ENCODE data around the gene GLMP. TPM values are rescaled to one million over a fixed set of nuclear protein-coding genes. Genes with fewer than 3 reads are reported as not detected.

GLMP gene
- total RNA-seq, 1 experiment from 2014 or later, result 3.3 TPM

DNA sequence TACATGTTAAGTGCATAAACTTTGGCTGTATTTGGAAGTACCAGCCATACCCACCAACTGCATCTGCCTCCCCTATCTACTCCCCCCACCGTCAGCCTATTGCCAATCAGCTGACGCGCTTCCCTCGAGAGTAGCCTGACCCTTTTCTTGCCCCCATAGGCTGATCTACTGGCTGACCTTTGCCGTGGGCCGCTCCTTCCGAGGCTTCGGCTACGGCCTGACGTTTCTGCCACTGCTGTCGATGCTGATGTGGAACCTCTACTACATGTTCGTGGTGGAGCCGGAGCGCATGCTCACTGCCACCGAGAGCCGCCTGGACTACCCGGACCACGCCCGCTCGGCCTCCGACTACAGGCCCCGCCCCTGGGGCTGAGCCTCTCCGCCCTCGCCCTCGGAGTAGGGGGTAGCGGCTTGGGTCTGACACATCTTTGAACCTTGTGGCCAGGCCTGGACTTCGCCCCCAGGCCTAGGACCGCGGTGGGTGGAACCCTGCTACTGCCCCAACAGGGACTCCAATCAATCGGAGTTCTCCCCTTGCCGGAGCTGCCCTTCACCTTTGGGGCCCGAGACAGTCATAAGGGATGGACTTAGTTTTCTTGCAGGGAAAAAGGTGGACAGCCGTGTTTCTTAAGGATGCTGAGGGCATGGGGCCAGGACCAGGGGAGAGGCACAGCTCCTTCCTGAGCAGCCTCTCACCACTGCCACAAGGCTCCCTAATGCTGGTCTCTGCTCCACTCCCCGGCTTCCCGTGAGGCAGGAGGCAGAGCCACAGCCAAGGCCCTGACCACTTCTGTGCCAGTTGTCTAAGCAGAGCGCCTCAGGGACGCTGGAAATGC, 4.0 kb downstream of the GLMP start:
- in situ Hi-C loops (cut with HindIII; ENCODE audit: low sequenced_read_pairs), result no loop called here

DNA sequence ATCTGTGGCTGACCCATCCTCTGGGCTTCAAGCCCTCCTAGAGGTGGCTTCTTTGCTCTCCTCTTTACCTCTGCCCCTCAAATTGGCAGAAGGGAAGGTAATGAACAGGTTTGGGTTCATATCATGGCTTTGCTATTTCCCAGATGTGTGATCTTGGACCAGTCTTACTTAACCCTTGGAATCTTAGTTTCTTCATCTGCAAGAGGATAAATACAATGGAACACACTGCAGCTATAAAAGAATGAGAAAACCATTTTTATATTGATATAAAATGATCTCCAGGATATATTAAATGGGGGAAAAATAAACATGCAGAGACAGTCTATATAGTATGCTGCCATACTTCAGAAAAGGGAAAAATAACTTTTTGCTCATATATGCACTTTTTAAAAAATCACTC, 5.6 kb downstream of the GLMP start:
- in situ Hi-C loops (cut with HindIII; ENCODE audit: low sequenced_read_pairs), result no loop called here
- DNase-seq (ENCODE audit: low spot score), result no peak

More for the DNA sequence above, 4.0 kb downstream of the GLMP start:
- peak; percentile 87 for DNase-seq (ENCODE audit: low spot score)

DNA sequence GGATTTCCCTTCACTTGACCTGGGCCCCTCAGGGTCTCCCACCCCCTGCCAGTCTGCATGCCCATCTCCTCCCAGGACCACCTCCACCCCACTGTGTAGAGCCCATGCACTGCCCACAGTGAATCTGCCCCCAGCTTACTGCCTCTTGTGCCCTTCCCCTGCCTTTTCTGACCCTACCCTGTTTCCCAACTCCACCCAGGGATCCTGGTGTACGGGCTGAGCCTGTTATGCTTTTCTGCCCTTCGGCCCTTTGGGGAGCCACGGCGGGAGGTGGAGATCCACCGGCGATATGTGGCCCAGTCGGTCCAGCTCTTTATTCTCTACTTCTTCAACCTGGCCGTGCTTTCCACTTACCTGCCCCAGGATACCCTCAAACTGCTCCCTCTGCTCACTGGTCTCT, 9.4 kb downstream of the GLMP start:
- DNase-seq (ENCODE audit: low spot score), result no peak
- in situ Hi-C loops (cut with HindIII; ENCODE audit: low sequenced_read_pairs), result no loop called here

DNA sequence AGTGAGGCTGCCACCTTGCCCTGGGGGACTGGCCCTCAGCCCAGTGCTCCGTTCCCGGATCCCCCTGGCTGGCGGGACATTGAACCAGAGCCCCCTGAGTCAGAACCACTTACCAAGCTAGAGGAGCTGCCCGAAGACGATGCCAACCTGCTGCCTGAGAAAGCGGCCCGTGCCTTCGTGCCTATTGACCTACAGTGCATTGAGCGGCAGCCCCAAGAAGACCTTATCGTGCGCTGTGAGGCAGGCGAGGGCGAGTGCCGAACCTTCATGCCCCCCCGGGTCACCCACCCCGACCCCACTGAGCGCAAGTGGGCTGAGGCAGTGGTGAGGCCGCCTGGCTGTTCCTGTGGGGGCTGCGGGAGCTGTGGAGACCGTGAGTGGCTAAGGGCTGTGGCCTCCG, 10.0 kb downstream of the GLMP start:
- in situ Hi-C loops (cut with HindIII; ENCODE audit: low sequenced_read_pairs), result no loop called here
- no peak for DNase-seq (ENCODE audit: low spot score)

DNA sequence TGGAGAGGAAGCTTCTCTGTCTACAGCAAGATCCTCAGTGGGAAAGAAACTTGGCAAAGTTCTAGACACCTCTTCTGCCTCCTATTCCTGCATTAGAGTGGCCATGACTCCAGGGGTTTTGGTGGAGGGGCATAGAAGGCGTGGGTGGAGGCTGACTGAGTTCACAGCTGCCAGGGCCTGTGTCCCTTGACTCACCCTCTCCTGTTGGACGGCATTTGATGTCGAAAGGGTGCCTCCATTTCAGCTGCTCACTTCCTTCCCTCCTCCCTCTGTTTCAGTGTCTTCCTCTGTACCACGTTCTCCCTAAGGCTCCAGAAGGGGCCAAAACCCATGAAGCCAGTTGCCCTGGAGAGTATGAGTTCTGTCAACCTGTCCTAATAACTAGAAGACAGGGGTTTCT, 10.7 kb downstream of the GLMP start:
- in situ Hi-C loops (cut with HindIII; ENCODE audit: low sequenced_read_pairs), result no loop called here
- DNase-seq (ENCODE audit: low spot score), result no peak

DNA sequence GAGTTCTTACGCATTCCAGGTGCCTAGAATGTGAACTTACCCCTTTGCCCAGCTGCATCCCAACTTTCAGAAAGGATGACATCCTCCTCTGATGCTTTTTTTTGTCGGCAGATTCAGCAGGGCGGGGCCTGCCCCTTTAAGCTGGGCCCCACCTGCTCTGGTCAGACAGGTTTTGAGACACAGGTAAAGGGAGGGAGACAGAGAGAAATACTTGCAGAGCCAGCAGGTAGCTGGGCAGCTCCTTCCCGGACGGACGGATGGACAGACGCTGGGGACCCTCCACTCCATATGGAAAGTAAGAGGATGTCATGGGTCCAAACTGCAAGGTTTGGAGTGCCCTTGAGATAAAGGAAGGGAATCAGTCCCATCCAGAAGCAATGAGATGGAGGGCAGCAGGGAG, 11.4 kb downstream of the GLMP start, which contains the start of gene TMEM79:
TSS of gene TMEM79 (plus strand) at position 214 of the 400 bp plus-strand sequence. CDS start 902 bp downstream, outside the sequence.
- no peak for DNase-seq (ENCODE audit: low spot score)
- in situ Hi-C loops (cut with HindIII; ENCODE audit: low sequenced_read_pairs), result no loop called here

DNA sequence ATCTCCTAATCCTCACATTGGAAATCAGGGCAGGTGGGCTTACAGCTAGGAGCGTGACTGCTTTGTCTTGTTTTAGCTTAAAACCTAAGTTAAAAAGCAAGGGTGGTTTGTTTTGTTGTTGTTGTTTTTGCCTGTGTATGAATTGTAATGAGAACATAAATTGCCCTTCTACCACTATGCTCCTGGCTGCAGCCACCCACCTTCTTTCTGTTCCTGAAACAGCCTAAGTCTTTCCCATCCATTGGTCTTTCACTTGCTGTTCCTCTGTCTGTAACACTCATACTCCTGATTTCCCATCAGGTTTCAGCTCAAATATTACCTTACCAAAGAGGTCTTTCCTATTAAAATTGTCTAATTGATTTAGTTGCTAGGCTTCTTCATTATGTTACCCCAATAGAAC, 12.0 kb downstream of the GLMP start:
- in situ Hi-C loops (cut with HindIII; ENCODE audit: low sequenced_read_pairs), result no loop called here
- DNase-seq (ENCODE audit: low spot score), result no peak

DNA sequence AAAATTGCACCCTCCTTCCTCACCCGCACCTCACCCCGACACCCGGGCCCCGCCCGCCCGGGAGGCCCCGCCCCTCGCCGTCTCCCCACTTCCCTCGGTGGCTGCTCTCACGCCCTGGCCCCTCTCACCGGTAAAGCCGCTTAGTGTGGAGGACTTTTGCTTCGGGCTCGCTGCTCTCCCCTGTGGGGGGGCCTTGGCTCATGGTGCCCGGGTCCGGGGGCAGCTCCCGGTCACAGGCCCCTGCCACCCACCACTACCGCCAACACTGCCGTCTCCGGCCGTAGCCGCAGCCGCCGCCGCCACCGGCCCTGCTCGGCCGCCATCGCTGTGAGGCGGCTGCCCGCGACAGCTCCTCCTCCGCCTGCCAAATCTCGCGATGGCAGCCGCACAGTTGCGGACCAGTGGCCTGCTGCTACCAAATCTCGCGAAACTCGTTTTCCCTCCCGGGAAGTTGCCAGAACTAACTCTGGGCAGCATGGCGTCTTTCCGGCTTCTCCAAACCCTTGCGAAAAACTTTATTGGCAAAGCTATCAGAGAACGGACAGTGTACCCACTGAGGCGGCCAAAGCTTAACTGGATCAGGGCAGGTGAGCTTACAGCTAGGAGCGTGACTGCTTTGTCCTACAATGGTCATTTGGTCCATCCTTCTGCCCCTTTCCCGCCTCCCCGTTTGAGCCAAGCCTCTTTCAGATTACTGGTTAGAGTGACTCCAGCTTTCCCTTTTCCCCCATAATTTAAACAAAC, 12.8 kb downstream of the GLMP start, which contains the start of gene SMG5:
TSS of gene SMG5 (minus strand) at position 347 of the 744 bp plus-strand sequence. CDS start at position 202, 145 bp downstream.
- in situ Hi-C loops (cut with HindIII; ENCODE audit: low sequenced_read_pairs), result no loop called here
- peak; percentile 98 for DNase-seq (ENCODE audit: low spot score)

DNA sequence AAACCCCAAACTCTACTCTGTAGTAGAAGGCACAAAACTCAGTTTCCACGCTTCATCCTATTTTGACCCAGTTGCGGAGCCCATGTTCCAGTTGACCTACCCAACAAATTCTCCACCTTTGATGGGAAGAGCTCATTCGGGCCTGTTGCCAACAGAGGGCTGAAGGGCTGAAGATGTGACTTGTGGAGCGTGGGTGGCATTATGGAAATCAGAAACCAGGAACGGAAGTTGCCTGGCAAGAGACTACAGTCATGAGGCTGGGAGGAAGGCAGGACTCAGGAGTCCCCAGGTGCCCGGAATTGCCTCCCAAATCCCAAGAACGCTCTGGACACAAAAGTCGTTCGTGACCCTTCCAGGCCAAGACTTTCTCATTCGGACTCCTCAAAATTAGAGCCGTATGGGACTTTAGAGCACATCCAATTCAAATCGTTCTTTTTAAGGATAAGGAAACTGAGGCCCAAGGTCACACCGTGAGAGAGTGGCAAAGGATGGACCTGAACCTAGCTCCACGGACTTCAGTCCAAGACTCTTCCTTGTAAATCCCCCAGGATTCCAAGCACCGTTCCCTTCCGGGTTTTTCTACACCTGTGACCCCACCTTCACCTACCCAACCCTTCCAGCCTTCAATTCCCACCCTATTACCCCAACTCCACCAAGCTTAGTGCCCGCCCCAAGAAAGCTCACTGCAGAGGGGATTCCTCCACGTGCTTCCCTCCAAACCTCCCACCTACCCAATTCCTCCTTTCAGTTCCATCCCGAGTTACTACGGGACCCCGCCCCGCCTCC, 13.6 kb downstream of the GLMP start:
- DNase-seq (ENCODE audit: low spot score), result peak; percentile 52
- in situ Hi-C loops (cut with HindIII; ENCODE audit: low sequenced_read_pairs), result no loop called here

DNA sequence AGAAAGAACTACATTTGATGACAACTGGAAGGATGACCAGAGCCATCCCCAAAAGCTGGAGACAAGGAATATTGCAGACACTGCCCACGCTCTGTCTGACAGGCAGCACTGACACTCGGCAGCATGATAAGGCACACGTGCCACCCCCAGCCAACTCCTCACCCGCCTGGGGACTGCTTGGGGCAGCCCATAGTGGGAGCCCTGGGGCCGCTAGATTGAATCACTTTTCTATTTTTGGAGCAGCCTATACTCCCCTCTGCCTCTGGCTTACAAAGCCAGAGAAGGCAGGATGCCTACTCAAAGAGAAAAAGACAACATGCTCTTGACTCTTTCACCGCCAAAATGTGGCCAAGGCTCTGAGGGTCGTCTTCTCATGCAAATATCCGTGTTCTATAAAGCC, 14.2 kb downstream of the GLMP start:
- no peak for DNase-seq (ENCODE audit: low spot score)

DNA sequence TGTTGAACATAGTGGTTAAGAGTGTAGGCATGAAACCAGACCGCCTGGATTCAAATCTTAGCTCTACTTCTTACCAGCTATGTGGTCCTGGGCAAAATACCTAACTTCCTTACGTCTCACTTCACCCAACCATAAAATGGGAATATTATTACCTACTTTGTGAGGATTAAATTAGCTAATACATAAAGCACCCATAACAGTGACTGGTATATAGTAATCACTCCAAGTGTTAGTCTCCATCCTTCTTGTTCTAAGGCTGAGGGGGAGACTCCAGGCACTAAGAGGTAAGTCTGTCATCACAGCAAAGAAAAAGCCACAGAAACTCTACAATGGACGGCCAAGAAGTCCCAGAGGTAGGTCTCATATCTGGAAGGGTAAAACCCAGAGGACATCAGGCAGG, 15.6 kb downstream of the GLMP start:
- in situ Hi-C loops (cut with HindIII; ENCODE audit: low sequenced_read_pairs), result no loop called here
- no peak for DNase-seq (ENCODE audit: low spot score)

More for the DNA sequence above, 14.2 kb downstream of the GLMP start:
- in situ Hi-C loops (cut with HindIII; ENCODE audit: low sequenced_read_pairs), result no loop called here

DNA sequence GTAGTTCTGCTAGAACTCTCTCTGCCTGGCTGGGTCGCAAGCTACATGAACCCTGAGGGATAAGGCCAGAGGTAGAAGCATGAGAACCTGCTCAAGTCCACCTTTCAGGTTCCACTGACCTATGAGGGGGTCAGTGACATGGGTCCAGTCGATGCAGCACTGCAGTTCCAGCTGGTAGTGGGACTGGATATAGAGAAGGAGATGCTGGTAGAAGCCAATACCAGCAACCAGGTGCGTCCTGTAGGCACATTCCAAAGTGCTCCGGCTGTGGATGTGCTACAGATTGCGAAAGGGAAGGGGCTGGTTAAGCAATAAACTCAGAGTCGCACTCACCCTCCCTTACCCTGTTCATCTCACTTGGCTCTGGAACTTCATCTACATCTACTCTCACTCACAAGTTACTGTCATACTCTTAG, 18.5 kb downstream of the GLMP start:
- in situ Hi-C loops (cut with HindIII; ENCODE audit: low sequenced_read_pairs), result no loop called here
- no peak for DNase-seq (ENCODE audit: low spot score)

DNA sequence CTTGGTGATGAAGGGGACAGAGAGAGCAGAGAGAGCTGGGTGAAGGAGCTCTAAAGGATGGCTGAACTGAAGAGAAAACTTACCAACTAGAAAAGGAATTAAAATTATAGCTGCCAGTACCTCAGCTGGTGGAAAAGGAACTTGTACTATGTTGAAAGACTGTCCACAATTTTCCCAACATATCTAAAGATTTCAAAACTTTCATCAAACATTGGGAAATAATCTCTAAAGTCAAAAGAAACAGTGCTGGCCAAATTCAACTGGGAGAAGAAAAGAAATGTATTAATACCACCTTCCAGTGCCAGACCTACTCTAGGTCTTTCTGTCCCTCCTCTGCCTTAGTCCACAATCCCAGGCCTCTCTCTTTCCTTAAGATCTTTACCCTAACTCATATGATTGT, 18.9 kb downstream of the GLMP start:
- in situ Hi-C loops (cut with HindIII; ENCODE audit: low sequenced_read_pairs), result no loop called here
- no peak for DNase-seq (ENCODE audit: low spot score)

DNA sequence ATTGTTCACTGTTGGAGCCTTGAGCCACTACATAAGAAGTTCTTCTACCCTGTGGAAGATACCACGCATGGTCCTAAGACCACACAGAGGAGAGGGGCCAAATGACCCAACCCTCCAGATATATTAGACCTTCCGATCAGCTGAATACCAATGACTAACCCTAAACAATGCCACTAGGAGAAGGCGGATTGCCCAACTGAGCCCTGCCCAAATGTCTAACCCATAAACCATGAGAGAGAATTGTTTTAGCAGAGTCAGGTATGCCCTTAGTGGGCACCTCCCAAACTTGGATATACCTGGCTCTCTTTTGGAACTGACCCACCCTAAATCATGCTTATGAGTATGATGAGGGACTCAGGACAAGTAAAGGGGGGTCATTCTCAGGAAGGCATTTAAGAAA, 25.2 kb downstream of the GLMP start:
- in situ Hi-C loops (cut with HindIII; ENCODE audit: low sequenced_read_pairs), result no loop called here
- DNase-seq (ENCODE audit: low spot score), result no peak

DNA sequence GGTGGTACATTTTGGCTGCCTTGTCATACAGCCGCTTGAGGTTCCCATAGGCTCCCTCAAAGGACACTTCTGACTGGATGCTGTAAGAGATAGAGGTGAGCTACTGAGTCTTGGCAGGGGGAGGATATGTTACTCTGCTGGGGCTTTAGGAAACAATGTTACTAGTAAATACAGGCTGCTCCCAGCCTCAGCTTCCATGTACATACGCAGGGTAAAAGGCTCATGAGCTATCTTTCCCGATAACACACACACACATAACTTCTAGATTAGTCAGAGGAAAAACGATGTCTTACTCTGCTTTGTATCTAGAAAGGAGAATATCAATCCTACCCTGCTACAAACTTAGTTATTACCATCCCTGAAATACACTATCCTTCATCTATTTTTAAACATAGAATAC, 27.1 kb downstream of the GLMP start:
- DNase-seq (ENCODE audit: low spot score), result no peak
- in situ Hi-C loops (cut with HindIII; ENCODE audit: low sequenced_read_pairs), result no loop called here

DNA sequence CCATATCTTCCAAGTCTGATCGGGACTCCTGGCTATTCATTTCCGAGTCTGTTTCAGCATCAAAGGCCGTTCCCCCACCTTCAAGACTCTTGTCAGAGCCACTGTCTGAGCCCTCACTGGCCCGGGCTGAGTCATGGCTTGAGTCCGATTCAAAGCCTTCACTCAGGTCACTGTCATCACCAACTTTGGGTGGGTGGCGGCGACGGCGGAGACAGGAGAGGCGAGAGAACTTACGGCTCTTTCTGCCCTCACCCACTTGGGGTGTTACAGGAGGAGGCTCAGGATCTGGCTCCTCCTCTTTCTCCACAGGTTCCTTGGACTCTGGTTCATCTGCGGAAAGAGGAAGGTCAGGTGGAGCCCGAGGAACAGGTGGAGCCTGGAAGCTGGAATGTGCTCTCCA, 29.4 kb downstream of the GLMP start:
- in situ Hi-C loops (cut with HindIII; ENCODE audit: low sequenced_read_pairs), result no loop called here

DNA sequence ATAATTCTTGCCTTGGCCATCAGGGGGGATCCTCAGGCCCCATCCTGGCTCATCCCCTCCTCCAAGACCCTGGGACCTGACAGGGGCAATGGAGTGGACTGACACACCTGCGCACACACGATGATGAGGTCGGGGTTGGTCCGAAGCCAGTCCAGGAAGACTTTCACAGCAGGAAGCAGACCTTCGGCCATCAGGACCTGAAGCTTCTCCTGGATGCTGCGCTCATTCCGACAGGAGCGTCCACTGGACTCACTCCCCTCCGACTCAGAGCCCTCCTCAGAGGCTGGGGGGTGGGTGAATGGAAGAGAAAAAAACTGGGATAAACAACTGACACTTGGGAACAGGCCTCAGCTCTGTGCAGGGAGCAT, 32.2 kb downstream of the GLMP start:
- no peak for DNase-seq (ENCODE audit: low spot score)
- in situ Hi-C loops (cut with HindIII; ENCODE audit: low sequenced_read_pairs), result no loop called here

More for the DNA sequence above, 29.4 kb downstream of the GLMP start:
- DNase-seq (ENCODE audit: low spot score), result no peak

DNA sequence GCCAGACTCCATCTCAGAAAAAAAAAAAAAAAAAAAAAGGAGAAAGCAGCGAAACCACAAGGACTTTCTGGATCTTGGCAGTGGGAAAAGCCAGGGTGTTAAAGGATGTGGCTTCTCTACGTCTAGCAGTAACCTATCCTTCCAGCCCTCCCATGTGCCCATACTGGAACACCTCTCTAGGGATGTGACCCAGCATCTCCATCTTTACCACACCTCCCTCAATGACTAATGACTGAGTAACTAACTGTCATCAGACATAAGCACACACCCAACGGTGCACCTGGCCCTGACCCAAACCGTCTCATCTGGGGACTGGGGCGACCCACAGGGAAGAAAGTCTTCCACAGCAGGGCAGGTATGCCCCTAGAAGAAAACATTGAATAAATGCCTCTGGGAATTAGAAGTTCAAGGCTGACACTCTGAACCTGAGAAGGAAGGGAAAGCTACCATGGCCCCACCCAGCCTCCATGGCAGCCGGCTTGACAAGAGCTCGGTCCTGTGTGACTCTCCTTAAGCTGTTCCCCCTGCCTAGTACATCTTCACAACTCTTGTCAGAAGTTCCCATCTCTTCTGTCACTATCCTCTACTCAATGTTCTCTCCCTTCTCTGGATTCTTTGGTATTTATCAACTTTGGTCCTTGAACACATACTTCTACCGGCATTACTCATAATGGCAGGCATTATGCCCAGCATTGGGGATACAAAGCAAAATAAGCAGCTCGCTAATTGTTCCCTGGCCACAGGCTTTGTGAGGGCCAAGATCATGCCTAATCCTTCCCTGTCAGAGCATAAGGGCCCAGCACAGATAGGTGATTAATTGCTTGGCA, 32.8 kb downstream of the GLMP start:
- in situ Hi-C loops (cut with HindIII; ENCODE audit: low sequenced_read_pairs), result no loop called here
- DNase-seq (ENCODE audit: low spot score), result no peak

DNA sequence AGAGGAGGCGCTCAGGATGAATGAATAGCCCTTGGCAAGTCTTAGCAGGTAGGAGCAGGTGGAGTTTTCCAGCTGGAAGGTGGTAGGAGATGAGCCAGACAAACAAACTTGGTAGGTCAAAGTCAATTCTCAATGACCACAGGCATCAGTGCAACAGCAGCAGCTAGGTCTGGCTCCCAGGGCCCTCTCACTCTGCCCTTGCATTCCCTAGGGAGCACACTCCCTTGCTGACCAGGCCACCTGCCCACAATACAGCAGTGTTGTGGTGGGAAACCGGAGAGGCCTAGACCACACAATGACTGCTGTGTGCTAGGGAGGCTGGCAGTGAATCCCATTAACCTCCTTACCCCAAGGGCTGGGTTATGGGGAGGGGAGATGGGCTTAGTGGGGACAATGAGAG, 34.6 kb downstream of the GLMP start:
- no peak for DNase-seq (ENCODE audit: low spot score)
- in situ Hi-C loops (cut with HindIII; ENCODE audit: low sequenced_read_pairs), result no loop called here

Data from G401 (cell line).